Lower leg skin (tissue), 3 donors: ENCODE data around the gene MFGE8.

Experiments used
- CTCF ChIP-seq, 3 donors: fragments of 450-650 bp; IDR thresholded peaks; one replicate each; pipeline ENCODE4 v1.5.1; 2016; ENCODE audit warnings: antibody characterized with exemption in 3 of 3, mild to moderate bottlenecking in 3 of 3, moderate library complexity in 2 of 3
- POLR2A ChIP-seq, 2 donors: fragments of 450-650 bp; IDR thresholded peaks; one replicate each; pipeline ENCODE4 v1.6.1; 2016 to 2017; ENCODE audit warnings: antibody characterized with exemption in 2 of 2, mild to moderate bottlenecking in 1 of 2, moderate library complexity in 1 of 2

GRCh38 chr15:88891540-88892254 lies 21.5 kb downstream of the MFGE8 start:
- no peak for TF ChIP-seq CTCF (IDR thresholded peaks at IDR 0.05)
- no peak for TF ChIP-seq POLR2A (IDR thresholded peaks at IDR 0.05)
